Upper lobe of left lung (tissue), 6 donors: Measurements from ENCODE around the gene KRT3. TPM values are rescaled to one million over a fixed set of nuclear protein-coding genes. Genes with fewer than 3 reads are reported as not detected.

Experiments used
- ATAC-seq, 2 donors: fragments of 200-7000 bp; cut with Tn5 transposase; one replicate each; pipeline ENCODE4 v1.9.1; 2022; ENCODE audit warnings: mild to moderate bottlenecking in 2 of 2, moderate library complexity in 2 of 2; ENCODE audit not compliant: low FRiP score in 2 of 2
- DNase-seq, 2 donors: peaks; one replicate each; pipeline ENCODE4 v3.0.0-alpha.2; 2019 to 2020
- H3K27ac ChIP-seq, 4 donors: fragments of 200-600 bp; sonication (generic); one replicate each; pipeline ENCODE4 v1.5.1; 2016 to 2019
- H3K27me3 ChIP-seq, 4 donors: fragments of 200-600 bp; sonication (generic); one replicate each; pipeline ENCODE4 v1.5.1; 2017 to 2019
- H3K36me3 ChIP-seq, 4 donors: fragments of 200-600 bp; sonication (generic); one replicate each; pipeline ENCODE4 v1.5.1; 2016 to 2019
- H3K4me1 ChIP-seq, 4 donors: fragments of 200-600 bp; sonication (generic); one replicate each; pipeline ENCODE4 v1.5.1; 2018 to 2019
- H3K4me3 ChIP-seq, 4 donors: fragments of 200-600 bp; sonication (generic); one replicate each; pipeline ENCODE4 v1.5.1; 2017 to 2019; ENCODE audit warnings: mild to moderate bottlenecking in 2 of 4, moderate library complexity in 1 of 4
- H3K9me3 ChIP-seq, 4 donors: fragments of 200-600 bp; sonication (generic); one replicate each; pipeline ENCODE4 v1.5.1; 2018 to 2019
- CTCF ChIP-seq, 6 experiments: fragments of 450-650 bp in 4 of 6; fragments of 200-600 bp in 2 of 6; sonication (generic) in 2 of 6; IDR thresholded peaks; one replicate each; pipeline ENCODE4 v1.5.1; 2016 to 2019; ENCODE audit warnings: antibody characterized with exemption in 6 of 6
- EP300 ChIP-seq, 4 donors: sonication (generic); formaldehyde crosslinking; IDR thresholded peaks; one replicate each; pipeline ENCODE4 v1.5.1; 2017; ENCODE audit warnings: antibody characterized with exemption in 4 of 4, control low read depth in 2 of 4
- POLR2A ChIP-seq, 4 donors: fragments of 450-650 bp; IDR thresholded peaks; one replicate each; pipeline ENCODE4 v1.5.1; 2016 to 2017; ENCODE audit warnings: antibody characterized with exemption in 4 of 4, mild to moderate bottlenecking in 2 of 4
- POLR2AphosphoS5 ChIP-seq, 2 donors: sonication (generic); formaldehyde crosslinking; IDR thresholded peaks; one replicate each; pipeline ENCODE4 v1.5.1; 2017; ENCODE audit warnings: antibody characterized with exemption in 2 of 2
- WGBS, 2 donors: methylation state at CpG; one replicate each; pipeline ENCODE4 v1.1.5; 2017 to 2018; 5-methylcytosine and 5-hydroxymethylcytosine counted together
- total RNA-seq, 6 donors: library from RNA; depleted of rRNA in 4 of 6; stranded (reverse); fragments of >200 nt in 4 of 6; gene quantifications; one replicate each; pipeline versions ENCODE4 v1.1.0 to v1.2.1, GENCODE V29; 2016 to 2021
- donor health status: DM: no; HTN: no; CAD: no; lungs with moderate emphysema.
- donor health status: DM: no; HTN: yes; CAD: no; lungs with severe emphysema.

KRT3 gene
- total RNA-seq, 6 donors from 2014 or later = not detected

- Histone ChIP-seq H3K27me3 (no peaks in the 10 kb centered on the region), H3K9me3 (no peaks in the 10 kb centered on the region), H3K4me3 (no peak overlapping the region), H3K4me1 (peaks cover 0 to 14% (median 2%) of the 10 kb centered on the region in 4 donors), H3K36me3 (no peaks in the 10 kb centered on the region), H3K27ac (no peak overlapping the region)
- DNase-seq (no peak), ATAC-seq (no peak)
- WGBS, 2 donors = 86 to 91% methylated on average over 5 to 15 of the region's 15 CpGs
- TF ChIP-seq POLR2AphosphoS5 (IDR thresholded peaks at IDR 0.05) = no peak
- TF ChIP-seq POLR2A (IDR thresholded peaks at IDR 0.05) = no peak
- TF ChIP-seq CTCF (IDR thresholded peaks at IDR 0.05) = no peak
- no peak for TF ChIP-seq EP300 (IDR thresholded peaks at IDR 0.05)
Observed at GRCh38 chr12:52823761-52824450, 28.0 kb upstream of the KRT3 start.

- Histone ChIP-seq H3K27me3 (no peaks in the 10 kb centered on the region), H3K36me3 (no peaks in the 10 kb centered on the region), H3K4me1 (peaks cover 0 to 14% (median 2%) of the 10 kb centered on the region in 4 donors), H3K9me3 (no peaks in the 10 kb centered on the region), H3K4me3 (no peak overlapping the region), H3K27ac (no peak overlapping the region)
- DNase-seq (peak in 1 of 2 donors; percentile 46), ATAC-seq (no peak)
- 74 to 76% methylated on average over 12 to 16 of the region's 16 CpGs for WGBS, 2 donors
- TF ChIP-seq CTCF (IDR thresholded peaks at IDR 0.05) = no peak
- TF ChIP-seq EP300 (IDR thresholded peaks at IDR 0.05) = no peak
- TF ChIP-seq POLR2AphosphoS5 (IDR thresholded peaks at IDR 0.05) = no peak
- no peak for TF ChIP-seq POLR2A (IDR thresholded peaks at IDR 0.05)
Observed at GRCh38 chr12:52822771-52823510, 27.0 kb upstream of the KRT3 start.

DNA sequence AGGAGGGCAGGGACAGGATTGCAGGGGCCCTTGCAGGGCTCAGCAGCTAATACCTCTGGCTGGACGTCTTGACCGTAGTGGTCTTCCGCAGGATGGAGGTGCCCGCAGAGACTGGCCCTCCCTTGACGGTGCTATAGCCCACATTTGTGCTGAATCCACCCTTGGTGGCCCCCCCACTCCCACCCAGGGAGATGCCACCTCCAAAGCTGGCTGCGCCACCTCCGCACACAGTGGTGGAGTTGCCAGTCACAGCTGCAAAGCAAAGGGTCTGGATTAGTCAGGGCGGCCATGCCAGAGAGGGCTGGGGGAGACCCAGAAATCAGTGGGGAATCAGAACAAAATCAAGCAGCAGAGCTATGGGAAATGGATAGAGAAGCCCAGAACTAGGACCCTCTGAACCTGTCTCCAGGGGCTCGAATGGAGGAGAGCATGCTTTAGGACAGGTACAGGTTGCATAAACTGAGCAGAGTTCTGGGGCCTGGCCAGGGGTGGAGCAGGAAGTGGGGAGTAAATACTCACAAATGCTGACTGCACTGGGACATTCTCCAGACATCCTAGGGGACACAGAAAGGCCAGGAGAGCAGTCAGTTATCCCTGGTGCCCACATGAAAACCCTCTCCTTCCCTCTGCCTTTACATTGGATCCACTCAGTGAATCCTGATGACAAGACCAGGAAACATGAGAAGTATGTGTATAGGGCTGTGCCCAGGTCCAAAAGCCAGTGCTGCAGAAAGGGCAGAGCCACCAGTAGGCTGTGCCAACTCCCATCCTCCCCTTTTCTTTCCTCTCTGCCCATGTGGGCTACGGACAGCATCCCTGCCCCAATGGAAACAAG, 26.1 kb upstream of the KRT3 start:
- no peaks in the 10 kb centered on the region for H3K36me3 ChIP-seq
- no peak for DNase-seq
- ATAC-seq = no peak
- H3K4me1 ChIP-seq = peaks cover 0 to 14% (median 2%) of the 10 kb centered on the region in 4 donors
- 78 to 86% methylated on average over 5 to 10 of the region's 10 CpGs for WGBS, 2 donors
- no peaks in the 10 kb centered on the region for H3K27me3 ChIP-seq
- no peak overlapping the region for H3K27ac ChIP-seq
- no peak overlapping the region for H3K4me3 ChIP-seq
- H3K9me3 ChIP-seq = no peaks in the 10 kb centered on the region
- TF ChIP-seq POLR2AphosphoS5 (IDR thresholded peaks at IDR 0.05) (no peak), POLR2A (IDR thresholded peaks at IDR 0.05) (no peak), CTCF (IDR thresholded peaks at IDR 0.05) (no peak), EP300 (IDR thresholded peaks at IDR 0.05) (no peak)

- H3K27me3 ChIP-seq = no peaks in the 10 kb centered on the region
Observed at GRCh38 chr12:52821071-52821730, 25.3 kb upstream of the KRT3 start.

More at GRCh38 chr12:52821071-52821730, 25.3 kb upstream of the KRT3 start:
- H3K4me1 ChIP-seq = peaks cover 0 to 14% (median 2%) of the 10 kb centered on the region in 4 donors
- no peak for DNase-seq
- no peaks in the 10 kb centered on the region for H3K36me3 ChIP-seq
- WGBS, 2 donors = 67 to 80% methylated on average over 3 to 4 of the region's 4 CpGs
- H3K27ac ChIP-seq = no peak overlapping the region
- TF ChIP-seq CTCF (IDR thresholded peaks at IDR 0.05) (no peak), POLR2AphosphoS5 (IDR thresholded peaks at IDR 0.05) (no peak), EP300 (IDR thresholded peaks at IDR 0.05) (no peak), POLR2A (IDR thresholded peaks at IDR 0.05) (no peak)
- no peaks in the 10 kb centered on the region for H3K9me3 ChIP-seq
- ATAC-seq = no peak
- H3K4me3 ChIP-seq = no peak overlapping the region
